Endothelial cell of umbilical vein (primary cell): ENCODE data around the gene KCNB1. TPM values are rescaled to one million over a fixed set of nuclear protein-coding genes. Genes with fewer than 3 reads are reported as not detected.

ENCODE experiments used
- BruUV-seq: library from RNA; stranded (reverse); fragments of 400-500 nt; replicated peaks from 2 replicates; lab custom pipeline; 2021; lab: Mats Ljungman, UMichigan
- CTCF ChIA-PET: fragments of 300-600, 350-600 bp; sonication (Branson Sonifier 250); formaldehyde crosslinking; loops from one replicate; lab custom pipeline; 2021; ENCODE audit warnings: antibody characterized with exemption, inconsistent platforms; lab: Charles Lee
- POLR2A ChIA-PET: fragments of 300-600, 350-600 bp; sonication (Branson Sonifier 250); formaldehyde crosslinking; loops from one replicate; lab custom pipeline; 2021; ENCODE audit warnings: antibody characterized with exemption, inconsistent platforms; lab: Charles Lee
- DNase-seq: peaks from one replicate; pipeline ENCODE4 v3.0.0-alpha.2; 2011; ENCODE audit warnings: low read depth, low spot score
- FAIRE-seq: peaks from 2 replicates; lab custom pipeline; 2011; peaks lifted over from hg19 to GRCh38; lab: Jason Lieb, UNC
- H2AFZ ChIP-seq: 2 replicates; pipeline ENCODE4 v1.6.0; 2012; ENCODE audit warnings: low read depth, low read length, control low read depth, inconsistent platforms
- H3K27ac ChIP-seq: 2 replicates; pipeline ENCODE4 v1.5.1; 2011; ENCODE audit warnings: low read depth, mild to moderate bottlenecking, control low read depth, low read length, moderate library complexity; ENCODE audit not compliant: insufficient read depth
- H3K27me3 ChIP-seq, 2 experiments: 2 replicates each; pipeline versions ENCODE4 v1.6.0 to v1.6.1; 2011; ENCODE audit warnings: low read length in 2 of 2, mixed read lengths in 1 of 2; ENCODE audit not compliant: control insufficient read depth in 2 of 2, insufficient read depth in 2 of 2
- H3K36me3 ChIP-seq, 2 experiments: 2 replicates in 1 of 2; 3 replicates in 1 of 2; pipeline ENCODE4 v1.5.1; 2011; ENCODE audit warnings: low read length in 2 of 2, mild to moderate bottlenecking in 1 of 2, moderate library complexity in 1 of 2; ENCODE audit not compliant: control insufficient read depth in 2 of 2, insufficient read depth in 2 of 2; ENCODE audit errors: extremely low read depth in 1 of 2
- H3K4me1 ChIP-seq: 3 replicates; pipeline ENCODE4 v1.5.1; 2011; ENCODE audit warnings: mild to moderate bottlenecking, low read length; ENCODE audit not compliant: control insufficient read depth, insufficient read depth; ENCODE audit errors: extremely low read depth
- H3K4me2 ChIP-seq: 2 replicates; pipeline ENCODE4 v1.6.1; 2011; ENCODE audit warnings: low read length, control low read depth, mixed read lengths; ENCODE audit not compliant: insufficient read depth
- H3K4me3 ChIP-seq, 3 experiments: fragments of 200-600 bp in 1 of 3; sonication (generic), shearing (Covaris generic) in 1 of 3; replicated peaks in 1 of 3; 2 replicates each; pipeline ENCODE4 v1.5.1; 2011 to 2016; ENCODE audit warnings: control low read depth in 3 of 3, low read length in 3 of 3, mild to moderate bottlenecking in 2 of 3, inconsistent platforms in 1 of 3, low read depth in 1 of 3, moderate library complexity in 1 of 3; ENCODE audit not compliant: insufficient read depth in 1 of 3
- H3K79me2 ChIP-seq: 2 replicates; pipeline ENCODE4 v1.6.0; 2012; ENCODE audit warnings: low read length, inconsistent platforms; ENCODE audit not compliant: control insufficient read depth, insufficient read depth
- H3K9ac ChIP-seq: replicated peaks from 2 replicates; pipeline ENCODE3; 2011; ENCODE audit warnings: low read length, control low read depth; ENCODE audit not compliant: insufficient read depth; ENCODE audit errors: extremely low read depth
- H3K9me1 ChIP-seq: replicated peaks from 3 replicates; pipeline ENCODE4 v1.6.0; 2011; ENCODE audit warnings: mild to moderate bottlenecking, low read length; ENCODE audit not compliant: control insufficient read depth, insufficient read depth; ENCODE audit errors: extremely low read depth
- H3K9me3 ChIP-seq: replicated peaks from 2 replicates; pipeline ENCODE4 v1.5.1; 2012; ENCODE audit warnings: low read length, inconsistent platforms; ENCODE audit not compliant: control insufficient read depth, insufficient read depth
- H4K20me1 ChIP-seq: replicated peaks from 2 replicates; pipeline ENCODE3; 2011; ENCODE audit warnings: mild to moderate bottlenecking, low read length; ENCODE audit not compliant: control insufficient read depth, insufficient read depth; ENCODE audit errors: extremely low read depth
- CTCF ChIP-seq, 2 donors: IDR thresholded peaks; 1 replicate in 1 of 2; 2 replicates in 1 of 2; pipeline ENCODE4 v1.5.1; 2011; ENCODE audit warnings: low read length in 2 of 2, mild to moderate bottlenecking in 2 of 2, moderate library complexity in 2 of 2, control low read depth in 1 of 2, inconsistent platforms in 1 of 2, low read depth in 1 of 2; ENCODE audit not compliant: insufficient read depth in 1 of 2; ENCODE audit errors: extremely low read depth in 1 of 2
- EZH2 ChIP-seq: IDR thresholded peaks from 2 replicates; pipeline ENCODE4 v1.6.1; 2012; ENCODE audit warnings: borderline replicate concordance, low read depth, mild to moderate bottlenecking, moderate library complexity, low read length, inconsistent platforms; ENCODE audit not compliant: severe bottlenecking
- FOS ChIP-seq: IDR thresholded peaks from 2 replicates; pipeline ENCODE4 v1.6.1; 2011; ENCODE audit warnings: mild to moderate bottlenecking, low read length, moderate library complexity, borderline replicate concordance; ENCODE audit not compliant: insufficient read depth
- GATA2 ChIP-seq: IDR thresholded peaks from 2 replicates; pipeline ENCODE4 v1.7.0; 2011; ENCODE audit warnings: low read depth, mild to moderate bottlenecking, moderate library complexity, mixed read lengths, low read length; ENCODE audit not compliant: insufficient read length, insufficient read depth
- JUN ChIP-seq: IDR thresholded peaks from 2 replicates; pipeline ENCODE4 v1.6.1; 2011; ENCODE audit warnings: borderline replicate concordance, low read depth; ENCODE audit not compliant: insufficient read length, insufficient read depth
- MAX ChIP-seq: IDR thresholded peaks from 2 replicates; pipeline ENCODE4 v1.6.1; 2011; ENCODE audit not compliant: insufficient read depth, insufficient read length
- MYC ChIP-seq: IDR thresholded peaks from one replicate; pipeline ENCODE4 v1.6.1; 2011; ENCODE audit warnings: mild to moderate bottlenecking, low read depth, low read length
- POLR2A ChIP-seq: IDR thresholded peaks from 2 replicates; pipeline ENCODE4 v1.6.1; 2012; ENCODE audit warnings: low read depth, mild to moderate bottlenecking, control low read depth, low read length
- dilution Hi-C: fragments of 300-500 bp; cut with MboI; formaldehyde crosslinking; loops from one replicate; pipeline ENCODE4 v1.15.0; 2019; ENCODE audit warnings: low sequenced_read_pairs; ENCODE audit not compliant: extremely low pct_ligation_motif_present
- intact Hi-C: fragments of 100-400 bp; cut with micrococcal nuclease; formaldehyde crosslinking; loops from one replicate; pipeline ENCODE4 v1.10.0; 2022
- polyA plus RNA-seq, 4 experiments: library from polyadenylated mRNA; depleted of rRNA in 3 of 4; stranded (reverse) in 3 of 4; unstranded in 1 of 4; fragments of >200 nt; gene quantifications; 2 replicates each; pipeline versions ENCODE4 v1.2.1 to v1.2.3, GENCODE V29; 2011 to 2012; ENCODE audit warnings: missing spikeins in 1 of 4
- total RNA-seq: library from RNA; stranded (reverse); gene quantifications from 2 replicates; pipeline ENCODE4 v1.2.3, GENCODE V29; 2021

Gene KCNB1
- total and polyA plus RNA-seq, 2 donors (not counting 3 experiments of a cell fraction or from before 2014, with no cell fraction given) = not detected

- H3K36me3 ChIP-seq = no peaks in the 10 kb centered on the region
- H3K79me2 ChIP-seq = no peaks in the 10 kb centered on the region
- no peaks in the 10 kb centered on the region for H4K20me1 ChIP-seq
- DNase-seq (no peak), FAIRE-seq (no peak)
- POLR2A ChIA-PET = no interaction called here
- no peaks in the 10 kb centered on the region for H3K4me1 ChIP-seq
- no peaks in the 10 kb centered on the region for H3K9me1 ChIP-seq
- dilution Hi-C loops = no loop called here
- H3K27ac ChIP-seq = no peak overlapping the region
- H3K9me3 ChIP-seq = no peaks in the 10 kb centered on the region
- peaks cover 14 to 15% of the 10 kb centered on the region in 2 experiments for H3K27me3 ChIP-seq
- no peak overlapping the region for H2AFZ ChIP-seq
- H3K4me3 ChIP-seq = no peak overlapping the region
- H3K9ac ChIP-seq = no peak overlapping the region
- H3K4me2 ChIP-seq = no peak overlapping the region
- CTCF ChIA-PET = interaction anchor here (4.2 kb wide), 1 partner anchor 12 kb away, joined by 24 read pairs; no protein-coding TSS in a partner anchor
- no TSS peak for BruUV-seq
- TF ChIP-seq JUN = no peak
- TF ChIP-seq CTCF (IDR thresholded peaks at IDR 0.05; ENCODE audit: extremely low read depth in 1 of 2, insufficient read depth in 1 of 2, low read depth in 1 of 2, low read length in 2 of 2) = no peak
- no peak for TF ChIP-seq MYC
- TF ChIP-seq EZH2 = no peak
- no peak for TF ChIP-seq FOS
- TF ChIP-seq GATA2 = no peak
- TF ChIP-seq MAX = no peak
- TF ChIP-seq POLR2A = no peak
- intact Hi-C loops = no loop called here
Observed at GRCh38 chr20:49496043-49496442, 13.6 kb upstream of the KCNB1 start.
